Neural cell (in vitro differentiated cells): ENCODE results near the gene MECP2.

ENCODE experiments used
- EP300 ChIP-seq: fragments of 450-650 bp; conservative IDR thresholded peaks from 2 replicates; pipeline ENCODE4 v1.6.1; 2014; ENCODE audit warnings: antibody characterized with exemption, mild to moderate bottlenecking, moderate library complexity; ENCODE audit not compliant: poor library complexity, severe bottlenecking
- MXI1 ChIP-seq: fragments of 450-650 bp; conservative IDR thresholded peaks from 2 replicates; pipeline ENCODE4 v1.6.1; 2014; ENCODE audit warnings: antibody characterized with exemption, mild to moderate bottlenecking; ENCODE audit not compliant: poor library complexity, severe bottlenecking
- POLR2AphosphoS5 ChIP-seq: IDR thresholded peaks from 2 replicates; pipeline ENCODE4 v1.6.1; 2012
- RAD21 ChIP-seq: fragments of 450-650 bp; conservative IDR thresholded peaks from 2 replicates; pipeline ENCODE4 v1.6.1; 2014; ENCODE audit warnings: antibody characterized with exemption, mild to moderate bottlenecking, moderate library complexity
- SMC3 ChIP-seq: fragments of 450-650 bp; conservative IDR thresholded peaks from 2 replicates; pipeline ENCODE4 v1.6.1; 2014; ENCODE audit warnings: antibody characterized with exemption, mild to moderate bottlenecking, moderate library complexity; ENCODE audit not compliant: poor library complexity
- TF ChIP-seq, protein P1 (sequence below): fragments of 450-650 bp; IDR thresholded peaks from 2 replicates; pipeline ENCODE4 v1.5.1; 2014; ENCODE audit warnings: antibody characterized with exemption, mild to moderate bottlenecking, moderate library complexity; ENCODE audit not compliant: poor library complexity, severe bottlenecking
- TF ChIP-seq, protein P2 (sequence below): IDR thresholded peaks from 2 replicates; pipeline ENCODE4 v1.6.1; 2012; ENCODE audit warnings: borderline replicate concordance

DNA sequence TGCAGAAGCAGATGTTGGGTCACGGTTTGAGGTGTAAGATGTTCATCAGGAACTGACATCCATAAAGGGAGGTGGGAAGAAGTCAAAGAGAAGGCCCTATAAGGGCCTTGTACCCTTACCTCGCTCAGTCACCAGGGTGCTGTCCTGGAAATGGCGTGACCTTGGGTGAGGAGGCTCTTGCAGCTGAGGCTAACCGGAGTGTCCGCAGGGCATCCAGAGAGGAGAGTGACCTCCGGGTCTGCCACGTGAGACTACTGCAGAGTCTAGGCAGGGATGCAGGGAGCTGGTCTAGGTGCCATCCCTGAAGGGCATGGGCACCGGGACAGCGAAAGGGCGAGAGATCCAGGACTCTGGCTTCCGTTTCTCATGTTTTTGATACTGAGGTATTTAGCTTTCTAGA, 49.1 kb downstream of the MECP2 start:
- TF ChIP-seq, protein P1, sequence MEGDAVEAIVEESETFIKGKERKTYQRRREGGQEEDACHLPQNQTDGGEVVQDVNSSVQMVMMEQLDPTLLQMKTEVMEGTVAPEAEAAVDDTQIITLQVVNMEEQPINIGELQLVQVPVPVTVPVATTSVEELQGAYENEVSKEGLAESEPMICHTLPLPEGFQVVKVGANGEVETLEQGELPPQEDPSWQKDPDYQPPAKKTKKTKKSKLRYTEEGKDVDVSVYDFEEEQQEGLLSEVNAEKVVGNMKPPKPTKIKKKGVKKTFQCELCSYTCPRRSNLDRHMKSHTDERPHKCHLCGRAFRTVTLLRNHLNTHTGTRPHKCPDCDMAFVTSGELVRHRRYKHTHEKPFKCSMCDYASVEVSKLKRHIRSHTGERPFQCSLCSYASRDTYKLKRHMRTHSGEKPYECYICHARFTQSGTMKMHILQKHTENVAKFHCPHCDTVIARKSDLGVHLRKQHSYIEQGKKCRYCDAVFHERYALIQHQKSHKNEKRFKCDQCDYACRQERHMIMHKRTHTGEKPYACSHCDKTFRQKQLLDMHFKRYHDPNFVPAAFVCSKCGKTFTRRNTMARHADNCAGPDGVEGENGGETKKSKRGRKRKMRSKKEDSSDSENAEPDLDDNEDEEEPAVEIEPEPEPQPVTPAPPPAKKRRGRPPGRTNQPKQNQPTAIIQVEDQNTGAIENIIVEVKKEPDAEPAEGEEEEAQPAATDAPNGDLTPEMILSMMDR: no peak
- no peak for TF ChIP-seq EP300
- TF ChIP-seq RAD21: no peak
- no peak for TF ChIP-seq SMC3
- TF ChIP-seq POLR2AphosphoS5: no peak
- TF ChIP-seq, protein P2, sequence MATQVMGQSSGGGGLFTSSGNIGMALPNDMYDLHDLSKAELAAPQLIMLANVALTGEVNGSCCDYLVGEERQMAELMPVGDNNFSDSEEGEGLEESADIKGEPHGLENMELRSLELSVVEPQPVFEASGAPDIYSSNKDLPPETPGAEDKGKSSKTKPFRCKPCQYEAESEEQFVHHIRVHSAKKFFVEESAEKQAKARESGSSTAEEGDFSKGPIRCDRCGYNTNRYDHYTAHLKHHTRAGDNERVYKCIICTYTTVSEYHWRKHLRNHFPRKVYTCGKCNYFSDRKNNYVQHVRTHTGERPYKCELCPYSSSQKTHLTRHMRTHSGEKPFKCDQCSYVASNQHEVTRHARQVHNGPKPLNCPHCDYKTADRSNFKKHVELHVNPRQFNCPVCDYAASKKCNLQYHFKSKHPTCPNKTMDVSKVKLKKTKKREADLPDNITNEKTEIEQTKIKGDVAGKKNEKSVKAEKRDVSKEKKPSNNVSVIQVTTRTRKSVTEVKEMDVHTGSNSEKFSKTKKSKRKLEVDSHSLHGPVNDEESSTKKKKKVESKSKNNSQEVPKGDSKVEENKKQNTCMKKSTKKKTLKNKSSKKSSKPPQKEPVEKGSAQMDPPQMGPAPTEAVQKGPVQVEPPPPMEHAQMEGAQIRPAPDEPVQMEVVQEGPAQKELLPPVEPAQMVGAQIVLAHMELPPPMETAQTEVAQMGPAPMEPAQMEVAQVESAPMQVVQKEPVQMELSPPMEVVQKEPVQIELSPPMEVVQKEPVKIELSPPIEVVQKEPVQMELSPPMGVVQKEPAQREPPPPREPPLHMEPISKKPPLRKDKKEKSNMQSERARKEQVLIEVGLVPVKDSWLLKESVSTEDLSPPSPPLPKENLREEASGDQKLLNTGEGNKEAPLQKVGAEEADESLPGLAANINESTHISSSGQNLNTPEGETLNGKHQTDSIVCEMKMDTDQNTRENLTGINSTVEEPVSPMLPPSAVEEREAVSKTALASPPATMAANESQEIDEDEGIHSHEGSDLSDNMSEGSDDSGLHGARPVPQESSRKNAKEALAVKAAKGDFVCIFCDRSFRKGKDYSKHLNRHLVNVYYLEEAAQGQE: no peak
- TF ChIP-seq MXI1: no peak
